Testis (tissue), 2 donors: ENCODE data around the gene GINS2.

Experiments used
- CTCF ChIP-seq, 3 experiments: fragments of 450-650 bp in 2 of 3; fragments of 200-600 bp in 1 of 3; sonication (generic) in 1 of 3; IDR thresholded peaks; one replicate each; pipeline ENCODE4 v1.5.1; 2016 to 2019; ENCODE audit warnings: antibody characterized with exemption in 3 of 3, mild to moderate bottlenecking in 2 of 3, moderate library complexity in 1 of 3
- POLR2A ChIP-seq: fragments of 450-650 bp; IDR thresholded peaks from one replicate; pipeline ENCODE4 v1.6.1; 2017; ENCODE audit warnings: antibody characterized with exemption, mild to moderate bottlenecking, moderate library complexity

DNA sequence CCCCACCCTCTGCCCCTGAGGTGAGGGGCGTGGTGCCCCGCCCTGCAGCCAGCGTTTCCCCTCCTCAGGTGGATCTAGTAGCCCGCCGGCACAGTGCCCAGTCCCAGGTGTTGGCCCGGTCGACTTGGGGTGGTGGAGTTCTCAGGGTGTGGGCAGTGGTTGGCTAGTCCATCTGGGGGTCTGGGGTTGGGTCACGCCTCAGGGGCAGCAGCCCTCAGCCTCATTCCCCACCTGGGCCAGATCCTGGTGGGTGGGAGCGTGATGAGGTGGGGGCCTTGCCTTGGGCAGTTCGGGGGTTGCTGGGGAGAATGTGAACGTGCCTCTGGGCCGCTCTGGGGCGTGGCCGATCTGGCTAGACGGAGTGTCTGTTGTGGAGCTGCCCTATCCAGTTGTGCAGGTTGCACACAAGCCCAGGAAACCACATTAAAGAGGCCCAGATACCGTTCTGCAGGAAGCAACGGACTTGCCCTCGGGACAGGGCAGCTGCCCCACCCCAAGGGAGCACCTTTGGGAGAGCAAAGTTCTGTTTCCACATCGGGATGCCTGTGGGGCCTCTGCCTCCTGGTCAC is 43.6 kb downstream of the GINS2 start:
- no peak for TF ChIP-seq POLR2A
- TF ChIP-seq CTCF (IDR thresholded peaks at IDR 0.05): no peak
